GM18519 (cell line): Measurements from ENCODE around the gene TBX1.

ENCODE experiments used
- ATAC-seq: cut with Tn5 transposase; IDR thresholded peaks from one replicate; pipeline ENCODE4 v1.9.1; 2021; ENCODE audit warnings: mild to moderate bottlenecking, moderate library complexity; ENCODE audit not compliant: unreplicated experiment, low FRiP score

TBX1 gene

GRCh38 chr22:19751497-19752245, 8.9 kb upstream of the TBX1 start:
- no peak for ATAC-seq

GRCh38 chr22:19753090-19753842, 7.3 kb upstream of the TBX1 start:
- no peak for ATAC-seq

DNA sequence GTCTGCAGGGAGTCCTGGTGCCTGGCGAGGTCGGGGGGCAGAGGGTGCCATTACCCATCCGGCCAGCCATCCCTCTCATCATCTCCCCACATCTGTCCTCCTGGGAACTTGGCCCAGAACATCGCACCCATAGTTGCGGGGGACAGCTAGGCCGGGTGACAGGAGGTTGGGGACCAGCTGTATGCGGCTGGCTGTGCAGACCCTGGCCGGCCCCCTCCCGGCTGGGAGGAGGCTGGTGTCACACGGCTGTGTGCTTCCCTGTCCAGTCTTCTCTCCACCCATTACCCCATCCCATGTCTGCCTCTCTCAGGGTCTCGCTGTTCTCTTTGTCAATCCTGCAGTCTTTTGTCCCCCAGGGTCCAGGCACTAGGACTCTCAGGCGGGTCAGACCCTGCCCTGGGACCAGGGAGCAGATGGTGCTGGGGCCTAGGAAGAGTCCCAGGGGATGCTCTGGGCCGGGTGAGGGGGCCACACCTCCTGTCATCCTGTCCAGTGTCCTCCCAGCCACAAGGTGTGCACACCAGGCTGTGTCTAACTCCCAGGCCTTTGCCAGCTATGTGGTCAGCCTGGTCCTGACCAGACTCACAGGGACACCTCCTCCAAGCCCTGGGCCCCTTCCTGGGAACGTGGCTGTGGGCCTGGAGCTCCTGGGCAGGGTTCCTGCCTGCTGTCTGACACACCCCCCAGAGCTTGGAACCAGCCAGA, 6.4 kb upstream of the TBX1 start:
- no peak for ATAC-seq

DNA sequence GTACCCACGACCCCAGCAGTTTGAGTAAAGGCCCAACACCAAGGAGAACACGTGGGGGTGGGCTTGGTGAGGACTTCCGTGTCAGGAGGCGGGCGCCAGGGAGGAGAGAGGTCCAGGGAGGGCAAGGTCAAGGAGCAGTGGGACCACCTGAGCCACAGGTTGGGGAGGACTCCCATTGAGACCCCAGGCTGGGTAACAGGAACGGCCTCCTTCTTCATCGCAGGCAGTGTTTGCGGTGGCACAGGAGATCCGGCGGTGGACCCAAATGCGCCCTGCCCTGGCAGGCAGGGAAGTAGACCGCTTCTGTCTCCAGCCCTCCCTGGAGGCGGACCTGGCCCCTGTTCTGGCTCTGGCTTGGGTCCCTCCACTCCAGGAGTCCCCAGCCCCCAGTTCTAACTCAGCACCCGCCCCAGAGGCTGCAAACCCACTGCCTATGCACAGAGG, 5.9 kb upstream of the TBX1 start:
- ATAC-seq = no peak

DNA sequence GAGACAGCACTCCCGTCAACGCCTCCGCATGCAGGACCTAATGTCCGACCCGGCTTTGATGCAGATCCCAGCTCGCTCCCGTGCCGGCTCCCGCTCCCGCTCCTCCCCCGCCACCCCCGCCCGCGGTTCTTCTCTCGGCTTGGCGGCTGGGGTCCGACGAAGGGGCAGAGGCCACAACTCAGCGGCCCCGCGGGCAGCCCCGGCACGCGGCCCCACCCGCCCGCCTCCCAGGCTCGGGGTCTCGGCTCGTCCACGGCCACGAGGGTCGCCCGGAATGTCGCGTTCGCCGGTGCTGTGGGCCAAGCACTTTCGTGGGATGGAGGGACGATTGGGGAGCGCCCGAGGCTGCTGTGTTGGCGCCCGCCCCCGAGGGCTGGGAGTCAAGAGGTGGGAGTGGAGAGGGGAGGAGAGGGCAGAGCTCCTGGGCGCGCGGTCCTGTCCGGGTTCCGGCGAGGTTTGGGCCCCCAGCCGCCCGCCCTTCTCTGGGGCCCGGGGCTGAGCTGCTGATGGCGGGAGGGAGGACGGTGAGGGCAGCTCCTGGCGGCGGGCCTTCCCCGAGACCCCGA, 5.3 kb upstream of the TBX1 start:
- no peak for ATAC-seq

DNA sequence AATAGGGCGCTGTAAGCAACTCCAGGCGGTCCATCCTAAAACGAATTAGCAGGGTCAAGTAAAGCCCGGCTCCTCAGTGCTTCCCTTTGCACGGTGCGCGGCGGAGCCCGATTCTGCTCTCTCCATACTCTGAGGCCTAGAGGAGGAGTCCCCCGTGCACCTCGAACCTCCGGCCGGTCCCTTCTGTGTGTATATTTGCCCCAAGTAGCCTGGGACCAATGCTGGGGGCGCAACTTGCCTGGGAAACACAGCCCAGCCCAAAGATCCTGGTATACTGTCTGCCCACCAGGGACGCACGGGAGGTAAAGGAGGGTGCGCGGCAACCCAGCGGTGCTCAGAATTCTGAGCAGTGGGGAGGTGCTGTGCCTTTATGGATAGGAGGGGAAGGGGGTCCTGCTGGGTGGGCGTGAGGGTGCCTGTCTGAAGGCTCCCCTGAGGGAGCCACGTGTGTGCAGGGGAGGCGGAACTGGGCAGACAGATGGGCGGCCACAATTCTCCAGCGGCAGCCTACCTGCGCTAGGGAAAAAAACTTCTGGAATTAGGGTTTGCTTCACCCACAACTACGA, 4.8 kb upstream of the TBX1 start:
- no peak for ATAC-seq

GRCh38 chr22:19756288-19757128, 4.1 kb upstream of the TBX1 start:
- no peak for ATAC-seq

DNA sequence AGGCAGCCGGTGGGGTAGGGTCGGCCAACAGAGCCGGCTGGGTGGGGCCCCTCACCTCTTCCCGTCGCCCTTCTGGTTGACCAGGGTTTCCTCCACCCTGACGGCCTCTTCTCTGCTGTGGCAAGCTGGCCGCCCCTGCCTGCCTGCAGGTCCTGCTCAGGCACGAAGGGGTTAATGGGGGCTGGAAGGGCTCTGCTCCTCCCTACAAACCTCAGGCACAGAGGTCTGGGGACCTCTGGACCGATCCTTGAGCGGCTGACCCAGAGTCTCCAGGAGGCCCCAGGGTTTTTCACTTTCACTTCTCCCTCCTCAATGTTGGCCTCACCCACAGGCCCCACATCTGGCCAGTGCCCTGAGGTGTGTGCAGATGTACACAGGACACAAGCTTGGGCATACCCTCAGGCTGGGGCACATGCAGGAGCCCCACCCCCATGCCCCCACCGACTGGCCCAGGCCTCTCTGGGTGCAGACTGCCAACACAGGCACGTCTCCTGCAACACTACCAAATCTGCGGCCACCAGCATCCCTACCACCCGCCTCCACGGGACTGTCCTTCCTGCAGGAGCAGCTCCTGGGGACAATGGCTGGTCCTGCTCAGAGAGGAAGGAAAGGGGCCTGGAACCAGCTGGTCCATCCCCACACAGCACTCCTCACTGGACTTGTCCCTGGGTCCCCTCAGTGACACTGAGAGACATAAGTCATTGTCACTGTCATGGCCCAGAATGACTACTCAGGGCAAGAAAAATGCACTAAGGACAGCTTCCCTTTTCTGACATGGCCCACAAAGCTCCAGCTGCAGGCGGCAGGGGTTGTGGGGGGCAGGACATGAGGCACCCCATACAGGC, 3.2 kb upstream of the TBX1 start:
- ATAC-seq = no peak

GRCh38 chr22:19757985-19758895, 2.3 kb upstream of the TBX1 start:
- ATAC-seq = no peak

GRCh38 chr22:19758896-19759426, 1.6 kb upstream of the TBX1 start:
- ATAC-seq = no peak

DNA sequence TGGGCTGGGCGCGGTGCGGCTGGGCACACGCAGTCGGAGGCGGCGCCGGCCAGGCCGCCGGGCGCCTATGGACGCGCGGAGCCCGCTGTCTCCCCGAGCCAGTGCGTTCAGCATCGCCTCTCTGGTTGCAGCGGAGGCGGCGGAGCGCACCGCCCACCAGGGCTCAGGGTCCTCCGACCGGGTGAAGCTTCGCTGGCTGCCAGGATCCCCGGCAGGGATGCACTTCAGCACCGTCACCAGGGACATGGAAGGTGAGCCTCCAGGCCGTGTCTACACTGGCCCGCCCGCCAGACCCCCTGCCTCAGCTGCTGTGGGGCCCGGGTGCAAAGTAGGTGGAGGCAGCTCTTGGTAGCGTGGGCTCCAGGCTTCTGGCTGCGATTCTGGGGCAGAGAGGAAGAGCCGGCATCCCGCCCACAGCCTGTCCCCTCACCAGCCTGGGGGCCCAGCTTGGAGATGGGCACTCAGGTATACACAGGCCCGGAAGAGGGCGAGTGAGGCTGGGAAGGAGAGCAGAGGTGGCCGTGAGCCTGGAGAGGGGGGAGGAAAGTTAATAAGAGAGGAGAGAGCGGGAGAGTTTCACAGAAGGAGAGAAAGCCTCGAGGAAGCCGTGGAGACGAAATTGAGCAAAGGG, 1.0 kb upstream of the TBX1 start:
- ATAC-seq = no peak

DNA sequence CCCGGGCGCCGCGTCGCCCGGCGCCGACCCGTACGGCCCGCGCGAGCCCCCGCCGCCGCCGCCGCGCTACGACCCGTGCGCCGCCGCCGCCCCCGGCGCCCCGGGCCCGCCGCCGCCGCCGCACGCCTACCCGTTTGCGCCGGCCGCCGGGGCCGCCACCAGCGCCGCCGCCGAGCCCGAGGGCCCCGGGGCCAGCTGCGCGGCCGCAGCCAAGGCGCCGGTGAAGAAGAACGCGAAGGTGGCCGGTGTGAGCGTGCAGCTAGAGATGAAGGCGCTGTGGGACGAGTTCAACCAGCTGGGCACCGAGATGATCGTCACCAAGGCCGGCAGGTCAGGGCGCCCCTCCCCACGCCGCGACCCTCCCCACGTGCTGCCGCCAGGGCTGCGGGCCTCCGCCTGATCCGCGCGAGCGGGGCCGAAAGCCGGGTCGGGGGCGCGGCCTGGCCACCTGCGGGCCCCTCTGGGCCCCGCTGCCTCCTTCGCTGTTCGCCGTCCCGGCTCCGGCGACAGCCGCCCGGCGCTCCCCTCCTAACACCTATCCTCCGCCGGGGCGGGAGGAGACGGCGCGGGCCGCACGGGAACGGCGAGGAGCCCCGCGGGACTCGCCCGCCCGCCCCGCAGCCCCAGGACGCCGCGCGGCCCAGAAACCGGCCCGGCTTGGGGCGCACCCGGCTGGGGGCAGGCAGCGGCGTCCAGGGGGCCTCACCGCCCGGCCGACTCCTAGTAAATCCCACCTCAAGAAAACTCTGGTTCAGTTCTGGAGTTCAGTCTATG, 560 bp downstream of the TBX1 start:
- ATAC-seq = no peak

- no peak for ATAC-seq
Observed at GRCh38 chr22:19761725-19762567, 1.4 kb downstream of the TBX1 start.

GRCh38 chr22:19762568-19763457, 2.2 kb downstream of the TBX1 start:
- ATAC-seq = no peak
